CD8-positive, alpha-beta memory T cell (primary cell): Measurements from ENCODE around the gene CCDC167. TPM values are rescaled to one million over a fixed set of nuclear protein-coding genes. Genes with fewer than 3 reads are reported as not detected.
"Not testable (repeated sequence)": the region's sequence is repeated elsewhere in the genome, so short reads cannot be mapped to it uniquely, and the experiment has no call there.

Experiments
- CTCF ChIA-PET: fragments of 350-600 bp; sonication (Branson Sonifier 250); formaldehyde crosslinking; loops from one replicate; lab custom pipeline; 2021; ENCODE audit warnings: antibody characterized with exemption; lab: Charles Lee
- POLR2A ChIA-PET: fragments of 350-600 bp; sonication (Branson Sonifier 250); formaldehyde crosslinking; loops from one replicate; lab custom pipeline; 2021; ENCODE audit warnings: antibody characterized with exemption; lab: Charles Lee
- DNase-seq, 5 donors: peaks; one replicate each; pipeline versions ENCODE4 v3.0.0 to v3.0.0-alpha.2; 2020 to 2022; ENCODE audit warnings: mixed read lengths in 1 of 5
- H3K27ac ChIP-seq: one replicate; pipeline ENCODE4 v1.7.0; 2013; ENCODE audit warnings: low read depth, mild to moderate bottlenecking, low read length, moderate library complexity
- H3K27me3 ChIP-seq: 2 replicates; pipeline ENCODE4 v1.7.0; 2013; ENCODE audit warnings: low read length, mild to moderate bottlenecking; ENCODE audit not compliant: insufficient read depth, poor library complexity, severe bottlenecking
- H3K36me3 ChIP-seq: 2 replicates; pipeline ENCODE4 v1.7.0; 2013; ENCODE audit warnings: mild to moderate bottlenecking, low read length, moderate library complexity; ENCODE audit not compliant: insufficient read depth
- H3K4me1 ChIP-seq: 2 replicates; pipeline ENCODE4 v1.7.0; 2013; ENCODE audit warnings: mild to moderate bottlenecking, low read length, moderate library complexity; ENCODE audit not compliant: insufficient read depth
- H3K4me3 ChIP-seq: 2 replicates; pipeline ENCODE4 v1.7.0; 2013; ENCODE audit warnings: mild to moderate bottlenecking, low read length
- H3K9me3 ChIP-seq: 2 replicates; pipeline ENCODE4 v1.7.0; 2013; ENCODE audit warnings: mild to moderate bottlenecking, low read length
- H3K27ac Mint-ChIP-seq, 8 donors: one replicate each; pipeline ENCODE4 v1.8.0; 2020 to 2021; ENCODE audit warnings: mixed read lengths in 8 of 8, mild to moderate bottlenecking in 6 of 8, inconsistent platforms in 3 of 8, moderate library complexity in 3 of 8
- H3K27me3 Mint-ChIP-seq, 2 donors: one replicate each; pipeline ENCODE4 v1.8.0; 2020 to 2021; ENCODE audit warnings: mixed read lengths in 2 of 2, mild to moderate bottlenecking in 1 of 2, moderate library complexity in 1 of 2
- H3K36me3 Mint-ChIP-seq, 3 donors: one replicate each; pipeline ENCODE4 v1.8.0; 2020 to 2021; ENCODE audit warnings: mixed read lengths in 3 of 3, inconsistent platforms in 1 of 3, mild to moderate bottlenecking in 1 of 3
- H3K4me1 Mint-ChIP-seq, 3 donors: one replicate each; pipeline ENCODE4 v1.8.0; 2020 to 2021; ENCODE audit warnings: mixed read lengths in 3 of 3, inconsistent platforms in 1 of 3, mild to moderate bottlenecking in 1 of 3
- H3K4me3 Mint-ChIP-seq, 7 donors: one replicate each; pipeline ENCODE4 v1.8.0; 2020 to 2021; ENCODE audit warnings: mixed read lengths in 7 of 7, mild to moderate bottlenecking in 6 of 7, moderate library complexity in 4 of 7, inconsistent platforms in 2 of 7
- H3K9me3 Mint-ChIP-seq, 5 donors: one replicate each; pipeline ENCODE4 v1.8.0; 2020 to 2022; ENCODE audit warnings: mixed read lengths in 5 of 5, mild to moderate bottlenecking in 3 of 5, moderate library complexity in 2 of 5, inconsistent platforms in 1 of 5
- polyA plus RNA-seq: library from polyadenylated mRNA; unstranded; fragments of 300-500 nt; fragmentation: Illumina TruSeq; gene quantifications from one replicate; pipeline ENCODE4 v1.2.3, GENCODE V29; 2021
- total RNA-seq, 2 experiments: library from RNA; stranded (reverse); gene quantifications; one replicate each; pipeline ENCODE4 v1.2.3, GENCODE V29; 2021

The CCDC167 gene
- total and polyA plus RNA-seq, 3 experiments from 2014 or later: 79.5 to 181 (median 86.3) TPM

GRCh38 chr6:37501632-37502491, 2.2 kb upstream of the CCDC167 start:
- Histone ChIP-seq H3K27me3 (no peaks in the 10 kb centered on the region), H3K4me1 (peaks cover 87% of the 10 kb centered on the region), H3K9me3 (no peaks in the 10 kb centered on the region), H3K27ac (peak overlapping the region; percentile 99), H3K4me3 (peak overlapping the region; percentile 46), H3K36me3 (no peaks in the 10 kb centered on the region)
- DNase-seq: peak in 4 of 5 donors; percentile 30 to 67 (median 53)
- POLR2A ChIA-PET: interaction anchor here (0.8 to 4.1 kb wide), 9 partner anchors 10 to 68 kb away, joined by 3 to 58 read pairs (median 6); no protein-coding TSS in a partner anchor
- Mint-ChIP-seq H3K36me3 (peaks cover 0 to 6% (median 0%) of the 10 kb centered on the region in 3 donors), H3K9me3 (no peaks in the 10 kb centered on the region), H3K27me3 (peaks cover 0 to 2% of the 10 kb centered on the region in 2 donors), H3K4me3 (peak overlapping the region; percentile 65 to 85 (median 78)), H3K4me1 (peaks cover 80 to 100% (median 94%) of the 10 kb centered on the region in 3 donors), H3K27ac (peak overlapping the region; percentile 97 to 100 (median 100))
- CTCF ChIA-PET: interaction anchor here (1.2 to 7.2 kb wide), 7 partner anchors 10 to 68 kb away, joined by 3 to 65 read pairs (median 9); no protein-coding TSS in a partner anchor

- H3K36me3 ChIP-seq, H3K9me3 ChIP-seq, H3K27me3 Mint-ChIP-seq, H3K9me3 Mint-ChIP-seq, H3K27ac ChIP-seq, H3K36me3 Mint-ChIP-seq, H3K4me3 ChIP-seq, H3K27me3 ChIP-seq, DNase-seq: not testable (repeated sequence)
- POLR2A ChIA-PET: interaction anchor here (4.1 kb wide), 1 partner anchor 16 kb away, joined by 58 read pairs; no protein-coding TSS in a partner anchor
- peaks cover 83% of the 10 kb centered on the region for H3K4me1 ChIP-seq
- peaks cover 77 to 100% (median 94%) of the 10 kb centered on the region in 3 donors for H3K4me1 Mint-ChIP-seq
- H3K27ac Mint-ChIP-seq: peak overlapping the region; percentile 87 to 100 (median 99)
- peak overlapping the region in 6 of 7 donors; percentile 12 to 97 (median 32) for H3K4me3 Mint-ChIP-seq
- CTCF ChIA-PET: interaction anchor here (1.5 to 7.2 kb wide), 4 partner anchors 12 to 65 kb away, joined by 3 to 65 read pairs (median 20); no protein-coding TSS in a partner anchor
These were observed 1.2 kb upstream of the CCDC167 start for GRCh38 chr6:37500904-37501303.

- H3K4me1 ChIP-seq: peaks cover 77% of the 10 kb centered on the region
- peak overlapping the region; percentile 97 to 100 (median 100) for H3K27ac Mint-ChIP-seq
- H3K4me3 ChIP-seq: peak overlapping the region; percentile 89
- peaks cover 0 to 12% (median 2%) of the 10 kb centered on the region in 3 donors for H3K36me3 Mint-ChIP-seq
- peak overlapping the region; percentile 93 for H3K27ac ChIP-seq
- H3K9me3 Mint-ChIP-seq: no peaks in the 10 kb centered on the region
- H3K27me3 Mint-ChIP-seq: peaks cover 0 to 2% of the 10 kb centered on the region in 2 donors
- POLR2A ChIA-PET: interaction anchor here (0.6 to 1.3 kb wide), 4 partner anchors 8 to 16 kb away, joined by 3 to 11 read pairs (median 6); no protein-coding TSS in a partner anchor
- H3K36me3 ChIP-seq: no peaks in the 10 kb centered on the region
- no peaks in the 10 kb centered on the region for H3K27me3 ChIP-seq
- DNase-seq: no peak
- peak overlapping the region; percentile 93 to 100 (median 97) for H3K4me3 Mint-ChIP-seq
- H3K4me1 Mint-ChIP-seq: peaks cover 74 to 100% (median 94%) of the 10 kb centered on the region in 3 donors
- no peaks in the 10 kb centered on the region for H3K9me3 ChIP-seq
- CTCF ChIA-PET: interaction anchor here (1.0 to 7.2 kb wide), 4 partner anchors 12 to 65 kb away, joined by 3 to 65 read pairs (median 20); no protein-coding TSS in a partner anchor
These were observed 558 bp upstream of the CCDC167 start for GRCh38 chr6:37500294-37500608.

GRCh38 chr6:37496951-37497885, 2.5 kb downstream of the CCDC167 start:
- Mint-ChIP-seq H3K27me3 (no peaks in the 10 kb centered on the region), H3K4me3 (peak overlapping the region; percentile 42 to 97 (median 58)), H3K9me3 (no peaks in the 10 kb centered on the region), H3K27ac (peak overlapping the region; percentile 36 to 97 (median 78)), H3K36me3 (peaks cover 0 to 15% (median 5%) of the 10 kb centered on the region in 3 donors), H3K4me1 (peaks cover 69 to 95% (median 92%) of the 10 kb centered on the region in 3 donors)
- H3K9me3 ChIP-seq: no peaks in the 10 kb centered on the region
- H3K4me3 ChIP-seq: no peak overlapping the region
- no peaks in the 10 kb centered on the region for H3K36me3 ChIP-seq
- ChIA-PET CTCF (interaction anchor here (1.9 kb wide), 1 partner anchor 69 kb away, joined by 9 read pairs; no protein-coding TSS in a partner anchor), POLR2A (interaction anchor here (0.5 to 0.6 kb wide), 3 partner anchors 16 to 1067 kb away, joined by 3 to 4 read pairs (median 4); no protein-coding TSS in a partner anchor)
- no peaks in the 10 kb centered on the region for H3K27me3 ChIP-seq
- DNase-seq: no peak
- H3K27ac ChIP-seq: no peak overlapping the region
- H3K4me1 ChIP-seq: peaks cover 52% of the 10 kb centered on the region

GRCh38 chr6:37495244-37495934, 4.3 kb downstream of the CCDC167 start:
- Mint-ChIP-seq H3K27ac (peak overlapping the region in 7 of 8 donors; percentile 1 to 92 (median 61)), H3K9me3 (no peaks in the 10 kb centered on the region), H3K4me1 (peaks cover 73 to 95% (median 95%) of the 10 kb centered on the region in 3 donors), H3K27me3 (no peaks in the 10 kb centered on the region), H3K36me3 (peaks cover 0 to 15% (median 5%) of the 10 kb centered on the region in 3 donors), H3K4me3 (peak overlapping the region in 1 of 7 donors; percentile 46)
- ChIA-PET POLR2A (interaction anchor here (0.7 to 0.9 kb wide), 2 partner anchors 21 to 62 kb away, joined by 3 to 5 read pairs; partner anchors contain the start of gene CMTR1), CTCF (interaction anchor here (1.7 kb wide), 1 partner anchor 22 kb away, joined by 13 read pairs; no protein-coding TSS in a partner anchor)
- peaks cover 52% of the 10 kb centered on the region for H3K4me1 ChIP-seq
- DNase-seq: no peak
- no peaks in the 10 kb centered on the region for H3K9me3 ChIP-seq
- H3K36me3 ChIP-seq: no peaks in the 10 kb centered on the region
- no peak overlapping the region for H3K27ac ChIP-seq
- H3K4me3 ChIP-seq: no peak overlapping the region
- H3K27me3 ChIP-seq: no peaks in the 10 kb centered on the region

GRCh38 chr6:37493661-37493995, 6.1 kb downstream of the CCDC167 start:
- H3K27ac ChIP-seq: no peak overlapping the region
- CTCF ChIA-PET: interaction anchor here (3.6 kb wide), 1 partner anchor 9 kb away, joined by 21 read pairs; no protein-coding TSS in a partner anchor

More at GRCh38 chr6:37493661-37493995, 6.1 kb downstream of the CCDC167 start:
- Histone ChIP-seq H3K9me3 (no peaks in the 10 kb centered on the region), H3K36me3 (no peaks in the 10 kb centered on the region), H3K27me3 (no peaks in the 10 kb centered on the region), H3K4me1 (peaks cover 53% of the 10 kb centered on the region), H3K4me3 (no peak overlapping the region)
- H3K36me3 Mint-ChIP-seq: peaks cover 0 to 11% (median 6%) of the 10 kb centered on the region in 3 donors
- H3K27ac Mint-ChIP-seq: peak overlapping the region in 6 of 8 donors; percentile 43 to 99 (median 81)
- POLR2A ChIA-PET: no interaction called here
- DNase-seq: peak in 1 of 5 donors; percentile 23
- no peaks in the 10 kb centered on the region for H3K9me3 Mint-ChIP-seq
- H3K27me3 Mint-ChIP-seq: no peaks in the 10 kb centered on the region
- H3K4me3 Mint-ChIP-seq: peak overlapping the region in 1 of 7 donors; percentile 28
- peaks cover 73 to 95% (median 95%) of the 10 kb centered on the region in 3 donors for H3K4me1 Mint-ChIP-seq
